BJ (cell line): ENCODE data around the gene PALD1. TPM values are rescaled to one million over a fixed set of nuclear protein-coding genes. Genes with fewer than 3 reads are reported as not detected.

ENCODE experiments used
- CTCF ChIA-PET: fragments of 350-600 bp; formaldehyde crosslinking; extraction: SDS; loops from one replicate; lab custom pipeline; 2021; ENCODE audit warnings: antibody characterized with exemption, inconsistent platforms; lab: Yijun Ruan, JAX
- POLR2A ChIA-PET: fragments of 300-600 bp; sonication (Branson Sonifier 250); formaldehyde crosslinking; extraction: SDS; loops from one replicate; lab custom pipeline; 2021; ENCODE audit warnings: antibody characterized with exemption; lab: Charles Lee
- DNase-seq: peaks from one replicate; pipeline ENCODE4 v3.0.0-alpha.2; 2011; ENCODE audit warnings: low read depth
- H3K27me3 ChIP-seq: 2 replicates; pipeline ENCODE4 v1.6.0; 2011; ENCODE audit warnings: low read length; ENCODE audit not compliant: control insufficient read depth, insufficient read depth
- H3K36me3 ChIP-seq: 2 replicates; pipeline ENCODE4 v1.5.1; 2011; ENCODE audit warnings: low read length; ENCODE audit not compliant: control insufficient read depth, insufficient read depth
- H3K4me3 ChIP-seq: 2 replicates; pipeline ENCODE4 v1.5.1; 2011; ENCODE audit warnings: low read depth, mild to moderate bottlenecking, control low read depth, low read length
- polyA plus RNA-seq: library from polyadenylated mRNA; depleted of rRNA; stranded (reverse); fragments of >200 nt; gene quantifications from 2 replicates; pipeline ENCODE4 v1.2.3, GENCODE V29; 2011
- TF ChIP-seq, protein P1 (sequence below): IDR thresholded peaks from 2 replicates; pipeline ENCODE4 v1.5.1; 2011; ENCODE audit warnings: low read depth, mild to moderate bottlenecking, control low read depth, inconsistent platforms, low read length, moderate library complexity; ENCODE audit not compliant: insufficient read depth

The PALD1 gene
- polyA plus RNA-seq, 1 experiment = 0.10 TPM

DNA sequence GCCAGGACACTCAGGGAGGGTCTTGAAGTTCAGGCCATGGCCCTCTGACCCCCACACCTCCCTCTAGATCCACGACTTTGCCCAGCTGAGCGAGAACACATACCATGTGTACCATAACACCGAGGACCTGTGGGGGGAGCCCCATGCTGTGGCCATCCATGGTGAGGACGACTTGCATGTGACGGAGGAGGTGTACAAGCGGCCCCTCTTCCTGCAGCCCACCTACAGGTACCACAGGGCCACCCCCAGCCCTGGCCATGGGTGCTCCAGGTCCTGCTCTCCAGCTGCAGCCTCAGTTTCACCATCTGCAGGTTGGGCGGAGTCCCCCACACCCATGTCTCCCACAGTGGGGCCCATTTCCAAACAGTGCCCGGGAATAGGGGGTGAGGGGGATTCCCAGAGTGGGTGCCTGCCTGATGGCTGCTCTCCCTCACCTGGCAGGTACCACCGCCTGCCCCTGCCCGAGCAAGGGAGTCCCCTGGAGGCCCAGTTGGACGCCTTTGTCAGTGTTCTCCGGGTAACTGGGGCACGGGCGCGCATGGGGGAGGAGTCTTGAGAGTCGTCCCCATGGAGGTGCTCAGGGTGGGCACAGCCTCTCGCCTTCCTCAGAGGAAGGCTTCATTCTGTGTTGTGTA is 54.1 kb downstream of the PALD1 start:
- no peak for DNase-seq

GRCh38 chr10:70533189-70533558 is 54.6 kb downstream of the PALD1 start:
- Histone ChIP-seq H3K36me3 (no peaks in the 10 kb centered on the region), H3K4me3 (no peak overlapping the region), H3K27me3 (peaks cover 2% of the 10 kb centered on the region; the same call in 1 of the 2 replicates)
- DNase-seq = no peak
- POLR2A ChIA-PET = no interaction called here
- TF ChIP-seq, protein P1, sequence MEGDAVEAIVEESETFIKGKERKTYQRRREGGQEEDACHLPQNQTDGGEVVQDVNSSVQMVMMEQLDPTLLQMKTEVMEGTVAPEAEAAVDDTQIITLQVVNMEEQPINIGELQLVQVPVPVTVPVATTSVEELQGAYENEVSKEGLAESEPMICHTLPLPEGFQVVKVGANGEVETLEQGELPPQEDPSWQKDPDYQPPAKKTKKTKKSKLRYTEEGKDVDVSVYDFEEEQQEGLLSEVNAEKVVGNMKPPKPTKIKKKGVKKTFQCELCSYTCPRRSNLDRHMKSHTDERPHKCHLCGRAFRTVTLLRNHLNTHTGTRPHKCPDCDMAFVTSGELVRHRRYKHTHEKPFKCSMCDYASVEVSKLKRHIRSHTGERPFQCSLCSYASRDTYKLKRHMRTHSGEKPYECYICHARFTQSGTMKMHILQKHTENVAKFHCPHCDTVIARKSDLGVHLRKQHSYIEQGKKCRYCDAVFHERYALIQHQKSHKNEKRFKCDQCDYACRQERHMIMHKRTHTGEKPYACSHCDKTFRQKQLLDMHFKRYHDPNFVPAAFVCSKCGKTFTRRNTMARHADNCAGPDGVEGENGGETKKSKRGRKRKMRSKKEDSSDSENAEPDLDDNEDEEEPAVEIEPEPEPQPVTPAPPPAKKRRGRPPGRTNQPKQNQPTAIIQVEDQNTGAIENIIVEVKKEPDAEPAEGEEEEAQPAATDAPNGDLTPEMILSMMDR = no peak
- CTCF ChIA-PET = interaction anchor here (1.1 to 1.3 kb wide), 2 partner anchors 17 to 72 kb away, joined by 4 to 6 read pairs; no protein-coding TSS in a partner anchor

More for the DNA sequence above, 54.1 kb downstream of the PALD1 start:
- Histone ChIP-seq H3K36me3 (no peaks in the 10 kb centered on the region), H3K27me3 (peaks cover 2% of the 10 kb centered on the region; the same call in 1 of the 2 replicates), H3K4me3 (no peak overlapping the region)
- CTCF ChIA-PET = interaction anchor here (0.6 to 2.2 kb wide), 4 partner anchors 9 to 148 kb away, joined by 3 to 10 read pairs (median 4); no protein-coding TSS in a partner anchor
- TF ChIP-seq, protein P1 = no peak
- POLR2A ChIA-PET = no interaction called here

DNA sequence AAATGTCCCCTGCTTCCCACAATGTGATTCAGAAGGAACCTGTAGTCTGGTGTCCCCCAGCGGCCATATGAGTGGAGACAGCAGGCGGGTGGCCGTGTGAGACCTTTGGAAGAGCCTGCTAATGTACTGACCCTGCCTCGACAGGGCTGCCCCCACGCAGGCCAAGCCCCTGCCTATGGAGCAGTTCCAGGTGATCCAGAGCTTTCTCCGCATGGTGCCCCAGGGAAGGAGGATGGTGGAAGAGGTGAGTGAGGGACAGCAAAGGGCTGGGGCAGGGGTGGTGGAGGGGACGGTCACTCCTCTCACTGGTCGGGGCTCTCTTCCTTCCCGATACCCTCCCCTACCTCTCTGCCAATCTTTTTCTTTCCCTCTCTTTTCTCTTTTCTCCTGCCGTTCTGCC is 55.7 kb downstream of the PALD1 start:
- ChIA-PET CTCF (interaction anchor here (1.1 kb wide), 1 partner anchor 16 kb away, joined by 4 read pairs; no protein-coding TSS in a partner anchor), POLR2A (no interaction called here)
- H3K27me3 ChIP-seq = peaks cover 2% of the 10 kb centered on the region; the same call in 1 of the 2 replicates
- H3K4me3 ChIP-seq = no peak overlapping the region
- TF ChIP-seq, protein P1 = no peak
- no peak for DNase-seq
- H3K36me3 ChIP-seq = no peaks in the 10 kb centered on the region

GRCh38 chr10:70535001-70535400 is 56.4 kb downstream of the PALD1 start:
- Histone ChIP-seq H3K27me3 (peaks cover 2% of the 10 kb centered on the region; the same call in 1 of the 2 replicates), H3K36me3 (no peaks in the 10 kb centered on the region), H3K4me3 (no peak overlapping the region)
- POLR2A ChIA-PET = no interaction called here
- no peak for DNase-seq
- CTCF ChIA-PET = interaction anchor here (2.0 kb wide), 1 partner anchor 15 kb away, joined by 8 read pairs; no protein-coding TSS in a partner anchor
- TF ChIP-seq, protein P1 = no peak

DNA sequence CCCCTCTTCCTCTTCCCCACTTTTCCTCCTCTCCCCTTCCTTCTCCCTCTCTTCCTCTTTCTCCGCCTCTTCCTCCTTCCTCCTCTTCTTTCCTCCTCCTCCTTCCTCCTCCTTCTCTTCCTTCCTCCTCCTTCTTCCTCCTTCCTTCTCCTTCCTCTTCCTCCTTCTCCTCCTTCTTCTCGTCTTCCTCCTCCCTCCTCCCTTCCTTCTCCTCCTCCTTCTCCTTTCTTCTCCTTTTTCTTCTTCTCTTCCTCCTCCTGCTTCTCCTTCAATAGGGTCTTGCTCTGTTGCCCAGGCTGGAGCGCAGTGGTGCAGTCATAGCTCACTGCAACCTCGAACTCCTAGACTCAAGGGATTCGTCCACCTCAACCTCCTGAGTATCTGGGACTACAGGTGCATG is 56.9 kb downstream of the PALD1 start:
- H3K4me3 ChIP-seq = no peak overlapping the region
- CTCF ChIA-PET = interaction anchor here (1.3 to 9.8 kb wide), 3 partner anchors 15 to 74 kb away, joined by 3 to 123 read pairs (median 8); no protein-coding TSS in a partner anchor

More for the DNA sequence above, 56.9 kb downstream of the PALD1 start:
- Histone ChIP-seq H3K36me3 (no peaks in the 10 kb centered on the region), H3K27me3 (peaks cover 2% of the 10 kb centered on the region; the same call in 1 of the 2 replicates)
- POLR2A ChIA-PET = no interaction called here
- no peak for DNase-seq
- TF ChIP-seq, protein P1 = no peak
